Measurements from ENCODE around the gene BAHCC1.

The BAHCC1 gene

DNA sequence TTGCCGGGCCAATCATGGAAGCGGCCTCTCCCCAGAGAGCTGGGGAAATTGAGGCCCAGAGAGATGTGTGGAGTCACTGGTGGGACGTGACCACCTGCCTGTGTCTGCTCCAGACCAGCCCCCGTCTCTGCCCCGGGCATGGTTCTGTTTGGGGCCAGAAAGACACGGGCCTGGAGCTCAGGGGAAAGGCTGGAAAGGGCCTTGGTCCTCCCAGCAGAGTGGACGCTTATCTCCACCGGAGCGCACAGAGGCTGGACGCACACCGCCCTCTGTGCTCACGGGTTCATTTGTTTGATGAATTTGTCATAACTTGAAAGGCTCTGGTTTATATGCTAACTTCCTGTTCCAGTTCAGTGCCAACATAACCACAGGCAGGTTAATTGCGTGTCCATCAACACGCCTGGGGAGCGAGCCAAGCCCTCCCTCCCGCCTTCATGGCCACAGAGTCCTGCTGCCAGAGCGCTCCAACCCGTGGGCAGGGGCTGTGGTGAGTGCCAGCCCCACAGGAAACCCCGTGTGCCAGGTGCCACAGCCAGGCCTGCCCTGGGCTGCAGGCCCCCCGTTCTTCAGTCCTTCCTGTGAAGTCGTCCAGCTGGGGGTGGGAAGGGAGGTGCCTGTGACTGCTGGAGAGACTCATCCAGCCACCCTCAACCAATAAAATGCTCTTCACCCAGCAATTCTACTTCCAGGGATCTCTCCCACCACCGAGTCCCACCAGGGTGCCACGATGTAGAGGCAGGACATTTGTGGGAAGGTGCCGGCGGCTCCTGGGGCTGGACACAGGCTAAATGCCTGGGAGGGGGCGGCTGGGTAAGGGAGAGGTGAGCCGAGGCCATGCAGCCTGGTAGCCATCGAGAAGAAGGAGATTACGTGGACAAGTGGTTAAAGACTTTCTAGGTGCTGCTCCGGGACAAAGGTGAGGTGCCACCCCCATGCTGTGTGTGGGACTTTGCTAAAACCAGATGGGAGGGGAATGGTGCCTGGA is 29.4 kb upstream of the BAHCC1 start:
- peak; percentile 85 for DNase-seq
- in situ Hi-C loops (cut with MboI; ENCODE audit: low pct_unique_long_range_greater_than_20kb, low sequenced_read_pairs): no loop called here

DNA sequence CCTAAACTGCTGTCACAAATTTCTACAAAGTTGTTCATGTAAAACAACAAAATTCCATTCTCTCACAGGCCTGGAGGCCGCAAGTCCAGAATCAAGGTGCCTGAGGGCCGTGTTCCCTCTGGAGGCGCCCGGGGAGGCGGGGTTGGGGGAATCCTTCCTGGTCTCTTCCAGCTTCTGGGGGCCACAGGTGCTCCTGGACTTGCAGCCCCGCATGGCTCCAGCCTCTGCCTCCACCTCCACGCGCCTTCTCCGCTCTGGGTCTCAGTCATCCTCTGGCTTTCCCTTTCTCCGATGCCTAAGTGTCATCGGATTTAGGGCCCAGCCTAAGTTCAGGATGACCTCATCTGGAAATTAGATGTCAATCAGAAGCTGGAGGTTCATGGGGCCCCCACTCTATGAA is 28.6 kb upstream of the BAHCC1 start:
- in situ Hi-C loops (cut with MboI; ENCODE audit: low pct_unique_long_range_greater_than_20kb, low sequenced_read_pairs): no loop called here
- no peak for DNase-seq

DNA sequence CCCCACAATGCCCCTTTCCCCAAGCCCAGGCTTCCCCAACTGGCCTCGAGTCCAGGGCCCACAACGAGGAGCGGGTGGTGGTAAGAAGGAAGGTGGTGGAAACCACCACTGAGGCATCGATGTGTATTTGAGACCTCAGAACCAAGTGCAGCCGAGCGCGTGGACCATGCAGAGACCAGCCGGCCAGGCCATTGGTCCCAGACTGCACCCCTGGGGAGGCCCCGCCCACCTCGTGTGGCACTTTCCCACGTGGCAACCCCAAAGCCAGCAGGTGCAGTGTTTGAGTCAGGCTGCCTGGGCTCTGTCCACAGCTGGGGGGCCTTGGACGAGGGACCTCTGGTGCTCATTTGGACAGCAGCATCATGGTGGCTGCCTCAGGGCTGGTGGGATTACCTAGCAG is 28.1 kb upstream of the BAHCC1 start:
- in situ Hi-C loops (cut with MboI; ENCODE audit: low pct_unique_long_range_greater_than_20kb, low sequenced_read_pairs): no loop called here
- DNase-seq: no peak

DNA sequence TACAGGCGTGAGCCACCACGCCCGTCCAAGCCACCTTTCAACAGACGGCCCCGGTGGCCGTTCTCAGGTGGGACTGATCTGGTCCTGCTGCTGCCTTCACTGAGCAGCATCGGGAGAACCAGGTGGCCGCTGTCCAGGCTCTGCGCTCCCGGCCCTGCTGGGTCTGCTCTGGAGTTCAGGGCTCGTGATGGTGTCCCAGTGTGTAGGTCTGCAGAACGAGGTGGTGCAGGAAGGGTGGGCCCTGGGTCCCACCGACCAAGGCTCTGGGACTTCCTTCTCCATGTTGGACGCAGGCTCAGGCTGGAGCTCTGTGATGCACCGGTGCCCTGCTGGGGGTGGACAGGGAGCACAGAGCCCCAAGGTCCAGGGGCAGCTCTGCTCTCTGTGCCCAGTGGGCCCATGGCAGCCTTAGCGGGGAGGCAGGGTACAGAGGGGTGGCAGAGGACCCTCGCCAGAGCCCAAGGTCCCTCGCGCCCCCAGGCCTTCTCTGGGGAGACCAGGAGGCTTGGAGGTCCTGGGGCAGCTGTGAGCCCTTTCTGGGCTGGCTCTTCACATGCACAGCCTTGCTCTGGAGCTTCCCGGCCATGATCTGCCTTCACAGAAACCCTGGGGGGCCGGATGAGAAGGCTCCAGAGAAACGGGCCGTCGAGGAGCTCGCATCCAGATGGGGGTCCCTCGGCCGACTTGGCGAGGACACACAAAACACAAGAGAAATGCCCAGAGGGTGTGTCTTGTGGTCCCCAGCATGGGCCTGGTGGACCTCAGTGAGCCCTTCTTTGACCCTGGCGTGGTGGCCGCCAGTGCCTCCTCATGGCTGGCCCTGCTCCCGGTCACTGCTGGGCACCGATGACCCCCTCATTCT is 26.9 kb upstream of the BAHCC1 start:
- no peak for DNase-seq
- in situ Hi-C loops (cut with MboI; ENCODE audit: low pct_unique_long_range_greater_than_20kb, low sequenced_read_pairs): no loop called here

DNA sequence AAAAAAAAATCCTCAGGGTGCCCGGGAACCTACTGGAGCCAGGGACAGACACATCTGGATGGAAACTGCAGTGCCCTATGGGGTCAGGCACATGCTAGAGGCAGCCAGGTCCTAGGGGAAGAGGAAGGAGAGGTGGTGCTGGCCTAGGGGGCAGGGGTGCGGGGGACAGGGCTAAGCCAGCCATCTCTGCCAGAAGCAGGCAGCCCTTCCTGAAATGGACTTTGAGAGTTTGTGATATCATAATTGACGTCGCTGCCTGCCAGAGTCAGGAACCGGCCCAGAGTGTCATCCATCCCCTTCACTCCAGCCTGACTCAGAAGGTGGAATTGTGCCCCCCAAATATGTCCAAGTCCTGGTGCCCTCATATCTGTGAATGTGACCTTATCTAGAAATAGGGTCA is 25.0 kb upstream of the BAHCC1 start:
- in situ Hi-C loops (cut with MboI; ENCODE audit: low pct_unique_long_range_greater_than_20kb, low sequenced_read_pairs): no loop called here
- no peak for DNase-seq

DNA sequence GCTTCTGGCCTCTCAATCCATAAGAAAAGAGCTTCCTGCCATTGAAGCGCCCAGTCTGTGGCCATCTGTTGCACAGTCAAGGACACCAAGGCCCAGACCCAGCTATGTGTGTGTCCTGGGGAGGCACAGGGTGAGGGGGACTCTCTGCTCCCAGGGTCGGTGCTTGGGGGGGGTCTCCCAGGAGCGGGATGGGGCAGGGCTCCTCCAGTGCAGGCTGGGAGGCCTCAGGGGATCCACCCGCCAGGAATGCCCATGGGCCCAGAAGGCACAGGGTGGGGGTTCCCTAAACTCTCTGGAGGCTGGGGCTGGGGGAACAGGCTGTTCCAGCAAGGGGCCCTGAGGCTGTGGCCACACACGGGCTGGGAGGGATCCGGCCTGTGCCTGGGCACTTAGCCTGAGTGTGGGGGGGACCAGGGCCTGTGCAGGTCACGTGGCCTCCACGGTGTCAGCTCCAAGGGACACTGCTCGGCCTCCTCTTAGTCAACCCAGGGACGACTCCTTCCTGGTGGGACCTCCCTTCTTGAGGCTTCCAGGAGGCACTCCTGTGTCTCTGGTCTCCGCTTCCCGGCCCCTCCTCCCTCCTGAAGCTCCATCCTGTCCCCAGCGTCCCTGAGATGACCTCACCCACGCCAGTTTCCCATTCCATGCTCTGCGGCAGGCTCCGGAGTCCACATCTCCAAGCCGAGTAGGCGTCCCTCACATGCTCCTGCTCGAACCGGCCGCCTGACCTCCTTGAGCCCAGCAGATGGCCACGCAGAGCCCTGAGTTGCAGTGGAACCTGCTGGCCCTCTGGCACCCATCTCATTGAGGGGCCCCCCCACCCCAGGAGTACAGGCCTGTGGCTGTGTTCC is 23.1 kb upstream of the BAHCC1 start:
- DNase-seq: no peak
- in situ Hi-C loops (cut with MboI; ENCODE audit: low pct_unique_long_range_greater_than_20kb, low sequenced_read_pairs): no loop called here

GRCh38 chr17:81373536-81374160 is 21.6 kb upstream of the BAHCC1 start:
- DNase-seq: no peak
- in situ Hi-C loops (cut with MboI; ENCODE audit: low pct_unique_long_range_greater_than_20kb, low sequenced_read_pairs): no loop called here

DNA sequence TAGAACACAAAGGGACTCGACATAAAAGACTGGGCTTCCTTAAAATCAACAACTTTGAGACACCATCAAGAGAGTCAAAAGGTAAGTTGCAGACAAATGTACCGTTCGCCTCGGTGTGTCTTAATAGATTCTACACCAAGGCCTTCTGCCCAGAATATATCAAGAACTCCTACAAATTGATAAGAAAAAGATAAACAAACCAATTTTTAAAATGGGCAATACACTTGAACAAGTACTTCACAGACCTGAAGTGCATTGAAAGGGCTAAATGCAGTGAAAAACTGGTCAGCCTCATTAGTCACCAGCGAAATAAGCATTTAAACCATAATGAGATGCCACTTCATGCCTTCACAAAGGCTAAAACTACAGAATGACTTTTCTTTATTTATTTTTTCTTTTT is 20.4 kb upstream of the BAHCC1 start:
- in situ Hi-C loops (cut with MboI; ENCODE audit: low pct_unique_long_range_greater_than_20kb, low sequenced_read_pairs): no loop called here
- DNase-seq: no peak

DNA sequence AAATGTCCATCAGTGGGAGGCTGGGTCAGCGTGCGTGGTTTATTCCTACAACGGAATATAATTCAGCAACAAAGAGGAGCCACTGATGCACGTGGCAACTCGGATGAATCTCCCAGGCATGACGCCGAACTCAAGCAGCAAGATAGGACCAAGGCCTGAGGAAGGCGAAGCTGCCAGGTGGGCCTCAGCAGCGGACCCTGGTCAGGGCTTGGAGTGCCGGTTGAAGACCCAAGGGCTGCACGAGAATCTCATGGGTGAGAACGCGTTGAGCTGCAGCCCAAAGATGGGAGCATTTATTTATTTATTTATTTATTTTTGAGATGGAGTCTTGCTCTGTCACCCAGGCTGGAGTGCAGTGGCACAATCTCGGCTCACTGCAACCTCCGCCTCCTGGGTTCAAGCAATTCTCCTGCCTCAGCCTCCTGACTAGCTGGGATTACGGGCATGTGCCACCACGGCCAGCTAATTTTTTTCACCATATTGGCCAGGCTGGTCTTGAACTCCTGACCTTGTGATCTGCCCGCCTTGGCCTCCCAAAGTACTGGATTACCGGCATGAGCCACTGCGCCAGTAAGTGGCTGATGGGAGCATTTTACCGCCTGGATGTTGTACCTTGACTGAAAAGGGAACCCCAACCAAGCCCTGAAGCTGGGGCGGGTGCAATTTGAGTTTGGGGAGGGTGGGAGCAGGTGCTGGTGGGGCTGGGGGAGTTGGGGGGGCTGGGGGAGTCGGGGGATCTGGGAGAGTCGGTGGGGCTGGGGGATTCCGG is 18.1 kb upstream of the BAHCC1 start:
- no peak for DNase-seq

GRCh38 chr17:81378941-81379511 is 16.2 kb upstream of the BAHCC1 start:
- in situ Hi-C loops (cut with MboI; ENCODE audit: low pct_unique_long_range_greater_than_20kb, low sequenced_read_pairs): no loop called here
- no peak for DNase-seq

More for the DNA sequence above, 18.1 kb upstream of the BAHCC1 start:
- in situ Hi-C loops (cut with MboI; ENCODE audit: low pct_unique_long_range_greater_than_20kb, low sequenced_read_pairs): no loop called here

DNA sequence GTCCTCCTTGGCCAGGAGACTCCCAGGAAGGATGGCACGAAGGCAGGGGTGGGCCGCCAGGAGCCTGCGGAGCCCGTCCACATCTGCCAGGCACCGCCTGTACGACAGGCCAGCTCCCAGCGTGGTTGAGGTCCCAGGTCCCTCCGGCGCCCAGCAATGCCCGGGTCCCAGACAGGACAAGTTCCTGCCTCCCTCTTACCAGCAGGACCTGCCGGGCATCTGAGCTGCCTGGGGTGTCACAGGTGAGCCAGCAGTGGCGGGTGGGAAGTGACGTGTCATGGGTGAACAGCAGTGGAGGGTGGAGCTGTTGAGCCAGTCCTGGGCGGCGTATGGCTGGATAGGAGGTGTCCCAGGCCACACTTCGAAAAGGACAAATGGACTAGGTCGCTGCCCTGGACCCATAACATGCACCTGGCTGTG is 15.7 kb upstream of the BAHCC1 start:
- no peak for DNase-seq

DNA sequence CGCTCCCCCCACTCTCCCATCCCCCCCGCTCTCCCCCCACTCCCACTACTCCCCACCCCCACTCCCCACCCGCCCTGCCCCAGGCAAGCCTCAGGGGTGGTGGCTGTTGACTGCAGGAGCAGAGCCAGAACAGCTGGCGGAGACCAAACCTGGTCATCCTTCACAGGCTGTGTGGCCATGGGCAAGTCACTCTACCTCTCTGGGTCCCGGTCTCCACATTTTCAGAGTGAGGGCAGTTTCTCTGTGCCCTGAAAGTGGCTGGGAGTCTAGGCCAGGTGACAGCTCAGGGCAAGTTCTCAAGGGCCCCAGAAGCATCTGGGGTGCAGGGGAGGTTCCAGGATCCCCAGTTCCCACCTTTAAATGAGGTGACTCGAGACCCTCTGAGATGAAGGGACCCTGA is 15.1 kb upstream of the BAHCC1 start:
- in situ Hi-C loops (cut with MboI; ENCODE audit: low pct_unique_long_range_greater_than_20kb, low sequenced_read_pairs): no loop called here
- DNase-seq: no peak

More for the DNA sequence above, 15.7 kb upstream of the BAHCC1 start:
- in situ Hi-C loops (cut with MboI; ENCODE audit: low pct_unique_long_range_greater_than_20kb, low sequenced_read_pairs): no loop called here

DNA sequence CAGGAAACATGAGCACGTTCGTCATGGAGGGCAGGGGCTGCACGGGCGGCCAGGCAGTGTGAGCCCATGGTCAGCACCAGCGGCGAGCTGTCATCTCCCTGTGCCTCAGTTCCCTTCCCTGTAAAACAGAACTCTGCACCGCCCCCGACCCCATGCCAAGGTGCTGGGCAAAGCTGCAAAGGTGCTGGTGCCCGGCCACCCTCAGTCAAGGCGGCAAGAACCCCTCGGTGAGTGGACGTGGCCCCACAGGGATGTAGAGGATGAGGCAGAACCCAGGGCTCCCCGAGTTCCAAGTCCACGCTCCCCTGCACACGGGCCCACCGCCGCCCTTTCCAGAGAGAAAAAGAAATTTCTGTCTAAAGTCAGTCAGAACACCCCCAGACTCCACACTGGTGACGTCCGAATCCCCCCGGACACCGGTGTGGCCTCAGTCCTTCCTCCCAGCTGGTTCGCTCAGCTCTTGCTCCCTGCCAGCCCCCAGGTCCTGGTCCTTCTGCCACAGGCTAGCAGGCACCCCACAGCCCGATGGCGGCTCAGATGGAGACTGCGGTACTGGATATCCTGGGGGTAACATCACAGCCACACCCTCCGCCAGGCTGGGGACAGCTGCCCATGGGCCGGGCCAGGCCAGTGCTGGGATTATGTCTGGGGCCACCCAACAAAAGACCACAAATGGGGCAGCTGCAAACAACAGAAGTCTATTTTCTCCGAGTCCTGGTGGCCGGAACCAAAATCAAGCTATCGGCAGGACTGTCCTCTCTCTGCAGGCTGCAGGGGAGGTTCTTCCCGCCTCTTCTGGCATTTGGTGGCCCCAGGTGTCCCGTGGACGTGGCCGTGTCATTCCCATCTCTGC is 14.4 kb upstream of the BAHCC1 start:
- DNase-seq: no peak
- in situ Hi-C loops (cut with MboI; ENCODE audit: low pct_unique_long_range_greater_than_20kb, low sequenced_read_pairs): no loop called here

GRCh38 chr17:81381632-81382577 is 13.4 kb upstream of the BAHCC1 start:
- DNase-seq: no peak
- in situ Hi-C loops (cut with MboI; ENCODE audit: low pct_unique_long_range_greater_than_20kb, low sequenced_read_pairs): no loop called here

- in situ Hi-C loops (cut with MboI; ENCODE audit: low pct_unique_long_range_greater_than_20kb, low sequenced_read_pairs): no loop called here
- DNase-seq: no peak
Measured at GRCh38 chr17:81382851-81383250, 12.4 kb upstream of the BAHCC1 start.

Measured in KBM-7 (cell line).